GM12872 (cell line): ENCODE results near the gene CDC42BPB.

Experiments used
- CTCF ChIP-seq: IDR thresholded peaks from 3 replicates; pipeline ENCODE4 v1.5.1; 2011; ENCODE audit warnings: low read depth, mild to moderate bottlenecking, low read length, moderate library complexity; ENCODE audit not compliant: insufficient read depth

CDC42BPB gene

GRCh38 chr14:103041464-103041863 lies 15.9 kb downstream of the CDC42BPB start:
- TF ChIP-seq CTCF = no peak

GRCh38 chr14:103033681-103034096 lies 23.7 kb downstream of the CDC42BPB start:
- no peak for TF ChIP-seq CTCF

GRCh38 chr14:103031956-103032355 lies 25.4 kb downstream of the CDC42BPB start:
- no peak for TF ChIP-seq CTCF

GRCh38 chr14:103031566-103031911 lies 25.8 kb downstream of the CDC42BPB start:
- no peak for TF ChIP-seq CTCF

GRCh38 chr14:103030741-103031565 lies 26.4 kb downstream of the CDC42BPB start:
- TF ChIP-seq CTCF = no peak

- TF ChIP-seq CTCF = no peak
These were observed 27.4 kb downstream of the CDC42BPB start for GRCh38 chr14:103029936-103030335.

GRCh38 chr14:103028772-103029171 lies 28.6 kb downstream of the CDC42BPB start:
- no peak for TF ChIP-seq CTCF
